Right forelimb (tissue), 1 donor: Measurements from ENCODE around the gene ARHGEF3.
A peak's percentile ranks its signal among the peaks of the same experiment; 100 is the strongest.

Experiments
- DNase-seq: peaks from one replicate; pipeline ENCODE4 v3.0.0-alpha.2; 2018

The ARHGEF3 gene, protein sequence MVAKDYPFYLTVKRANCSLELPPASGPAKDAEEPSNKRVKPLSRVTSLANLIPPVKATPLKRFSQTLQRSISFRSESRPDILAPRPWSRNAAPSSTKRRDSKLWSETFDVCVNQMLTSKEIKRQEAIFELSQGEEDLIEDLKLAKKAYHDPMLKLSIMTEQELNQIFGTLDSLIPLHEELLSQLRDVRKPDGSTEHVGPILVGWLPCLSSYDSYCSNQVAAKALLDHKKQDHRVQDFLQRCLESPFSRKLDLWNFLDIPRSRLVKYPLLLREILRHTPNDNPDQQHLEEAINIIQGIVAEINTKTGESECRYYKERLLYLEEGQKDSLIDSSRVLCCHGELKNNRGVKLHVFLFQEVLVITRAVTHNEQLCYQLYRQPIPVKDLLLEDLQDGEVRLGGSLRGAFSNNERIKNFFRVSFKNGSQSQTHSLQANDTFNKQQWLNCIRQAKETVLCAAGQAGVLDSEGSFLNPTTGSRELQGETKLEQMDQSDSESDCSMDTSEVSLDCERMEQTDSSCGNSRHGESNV

DNA sequence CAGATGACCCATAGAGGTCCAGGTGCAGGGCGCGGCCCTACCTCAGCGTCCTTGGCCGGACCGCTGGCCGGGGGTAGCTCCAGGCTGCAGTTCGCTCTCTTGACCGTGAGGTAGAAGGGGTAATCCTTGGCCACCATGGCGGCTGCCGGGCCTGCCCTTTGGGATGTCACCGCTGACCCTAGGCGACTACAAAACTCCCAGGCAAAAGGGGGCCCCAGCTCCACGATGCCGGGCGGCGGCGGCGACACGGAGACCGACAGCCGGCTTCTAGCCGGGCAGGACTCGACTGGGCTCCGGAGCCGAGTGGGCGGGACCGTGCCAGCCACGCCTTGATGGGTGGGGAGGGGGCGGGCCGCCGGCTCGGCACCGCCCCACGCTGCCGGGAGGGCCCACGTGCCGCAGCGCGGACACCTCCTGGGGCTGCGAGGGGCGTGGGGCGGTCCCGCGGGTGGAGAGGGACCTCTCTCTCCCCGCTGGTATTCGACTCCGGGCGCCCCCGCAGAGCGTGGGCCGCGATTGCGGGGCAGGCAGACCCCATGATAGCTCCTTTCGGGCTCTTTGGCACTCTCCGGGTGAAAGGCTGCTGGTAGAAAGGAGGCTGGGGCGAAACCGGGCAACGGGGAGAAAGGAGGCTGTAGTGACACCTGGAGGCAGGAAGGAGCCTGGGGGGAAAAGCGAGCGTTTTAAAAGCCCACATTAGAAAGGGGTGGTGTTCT lies at the start of gene ARHGEF3:
ARHGEF3 (minus strand) TSS at position 288 of the 716 bp plus-strand sequence; CDS start at position 137, 151 bp downstream.
- peak; percentile 87 for DNase-seq

DNA sequence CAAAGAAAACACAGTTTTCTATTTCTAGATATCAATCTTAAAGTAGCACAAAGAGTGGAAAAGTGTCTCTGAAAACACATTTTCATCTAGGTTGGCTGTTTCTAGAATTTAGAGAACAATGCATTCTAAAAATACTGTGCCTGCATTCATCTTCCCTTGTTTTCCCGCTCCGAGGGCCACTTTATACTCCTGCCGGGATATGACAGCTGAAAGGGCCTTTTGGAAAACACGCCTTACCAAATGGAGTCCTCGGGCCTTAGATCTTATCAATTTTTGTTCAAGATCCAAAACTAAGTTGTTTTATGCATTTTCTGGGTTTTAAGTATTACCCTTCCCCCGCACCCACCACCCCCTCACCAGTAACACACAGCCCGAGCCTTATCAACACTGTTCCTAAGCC lies 47.9 kb upstream of the ARHGEF3 start:
- no peak for DNase-seq

DNA sequence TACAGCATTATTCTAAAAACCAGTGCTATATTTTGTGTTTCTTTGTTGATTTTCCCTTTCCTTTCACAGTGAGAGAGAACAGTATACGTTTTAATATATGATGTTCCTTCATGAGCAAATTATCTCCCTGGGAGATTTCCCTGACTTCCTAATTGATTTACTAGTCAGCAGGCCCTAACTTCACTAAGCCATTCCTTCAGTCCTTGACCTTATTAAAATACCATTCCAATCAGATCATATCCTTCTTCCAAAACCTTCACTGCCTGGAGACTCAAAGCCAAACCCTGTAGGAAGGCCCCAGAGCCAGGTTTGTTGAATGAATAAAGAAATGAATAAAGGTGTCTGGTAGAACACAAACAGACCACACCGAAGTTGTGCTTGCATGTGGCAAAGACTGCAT lies 43.8 kb upstream of the ARHGEF3 start:
- DNase-seq: no peak

DNA sequence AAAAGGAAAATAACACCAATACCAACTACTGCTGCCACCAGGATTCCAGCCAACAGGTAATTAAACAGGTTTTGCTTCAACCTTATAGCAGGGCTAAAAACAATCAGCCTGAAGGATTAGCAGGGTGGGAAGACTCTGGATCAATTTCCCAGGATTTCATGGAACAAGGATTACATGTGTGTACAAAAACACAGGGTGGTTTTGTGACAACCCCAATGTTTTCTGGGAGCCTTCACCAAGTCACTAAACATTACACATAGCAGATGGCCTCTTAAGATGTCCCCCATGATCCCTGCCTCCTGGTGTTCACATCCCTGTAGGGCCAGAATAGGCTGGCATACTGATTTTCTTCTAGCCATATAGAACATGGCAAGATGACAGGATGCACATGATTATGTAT lies 42.8 kb upstream of the ARHGEF3 start:
- no peak for DNase-seq

DNA sequence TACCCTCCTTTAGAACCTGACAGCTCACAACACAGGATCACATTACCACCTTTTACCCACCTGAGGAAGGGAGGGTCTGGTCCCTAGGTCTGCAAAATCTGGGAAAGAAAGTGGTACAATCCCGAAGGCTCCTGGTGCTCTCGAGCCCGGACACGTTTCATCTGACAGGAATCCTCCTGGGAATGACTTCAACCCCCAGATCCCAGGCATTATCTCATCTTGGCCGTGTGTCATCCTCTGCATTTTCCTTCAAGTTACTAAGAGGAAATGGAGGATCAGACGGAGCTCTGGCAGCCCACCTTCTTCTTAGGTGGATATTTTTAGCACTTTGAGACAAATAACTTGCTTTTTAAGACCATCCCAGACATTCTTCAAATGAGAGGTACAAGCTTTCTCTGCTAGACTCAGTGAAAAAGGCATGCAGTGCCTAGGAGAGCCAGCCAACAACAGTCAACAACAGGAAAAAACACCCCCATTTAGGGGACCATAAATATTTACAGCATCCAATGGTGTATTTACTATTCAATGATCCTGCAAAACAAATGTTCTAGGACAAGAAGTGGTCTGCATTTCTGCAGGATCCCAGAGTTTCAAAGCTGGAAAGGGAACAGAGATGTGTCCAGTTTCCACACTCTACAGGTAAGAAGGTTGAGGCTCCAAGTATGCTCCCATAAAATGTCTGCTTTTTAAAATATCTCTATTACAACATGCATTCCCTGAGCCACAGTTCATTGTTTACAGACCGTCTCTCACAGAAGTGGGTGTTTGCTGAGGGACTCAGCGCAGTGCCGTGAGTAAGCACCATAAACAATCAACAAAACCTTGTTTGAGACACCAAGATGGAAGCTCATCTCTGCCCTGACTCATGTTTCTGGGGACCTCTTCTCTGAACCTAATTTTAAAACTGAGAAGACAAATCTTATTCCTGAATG lies 38.3 kb upstream of the ARHGEF3 start:
- DNase-seq: no peak

DNA sequence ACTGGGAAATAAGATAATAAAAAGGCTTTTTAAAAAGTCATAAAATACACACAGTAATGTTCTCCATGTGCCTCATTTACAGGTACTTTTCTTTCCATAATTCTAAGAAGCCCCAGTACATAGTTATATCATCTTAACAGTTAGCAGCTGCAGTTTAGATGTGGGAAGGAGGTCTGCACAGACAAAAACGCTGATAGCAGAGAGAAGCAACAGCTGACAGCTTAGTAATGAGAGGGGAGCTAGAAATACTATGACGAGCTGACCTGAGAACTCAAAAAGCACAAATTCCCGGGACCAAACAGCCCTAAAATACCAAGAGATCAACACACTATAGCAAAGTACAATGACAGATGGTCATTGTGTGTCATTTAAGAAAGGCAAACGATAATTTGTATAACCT lies 36.7 kb upstream of the ARHGEF3 start:
- DNase-seq: no peak

DNA sequence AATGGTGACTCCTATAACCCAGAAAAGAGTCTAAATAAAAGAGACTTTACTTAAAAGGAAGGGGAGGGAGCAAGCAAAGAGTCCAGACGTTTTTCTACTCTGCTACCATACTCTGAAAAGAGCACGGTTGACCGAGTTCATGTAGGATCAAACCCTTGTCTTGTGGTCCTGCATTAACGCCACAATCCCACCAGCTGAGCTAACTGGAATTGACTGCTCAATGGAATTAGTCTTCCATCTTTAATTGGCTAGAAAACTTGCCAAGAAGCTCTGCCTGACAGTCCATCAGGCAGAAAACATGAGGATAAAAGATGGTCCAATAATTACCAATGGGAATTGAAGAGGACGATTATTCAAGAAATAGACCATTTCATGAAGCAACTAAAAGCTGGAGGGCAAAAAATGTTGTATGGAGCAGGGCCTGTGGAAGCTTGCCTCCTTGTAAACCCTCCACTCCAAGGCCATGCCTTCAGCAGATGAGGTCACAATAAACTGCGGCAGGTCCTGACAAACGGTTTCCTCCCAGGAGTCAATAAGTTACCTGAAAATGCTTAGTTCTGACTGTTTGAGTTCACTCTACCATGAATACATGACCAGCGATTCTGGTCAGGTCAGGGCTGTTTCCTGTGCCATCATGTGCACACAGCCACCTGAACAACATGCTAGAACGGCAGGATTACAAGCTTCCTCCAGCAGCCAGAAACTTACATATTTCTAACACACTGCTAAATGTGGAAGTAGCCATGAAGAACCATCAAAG lies 35.6 kb upstream of the ARHGEF3 start:
- no peak for DNase-seq

DNA sequence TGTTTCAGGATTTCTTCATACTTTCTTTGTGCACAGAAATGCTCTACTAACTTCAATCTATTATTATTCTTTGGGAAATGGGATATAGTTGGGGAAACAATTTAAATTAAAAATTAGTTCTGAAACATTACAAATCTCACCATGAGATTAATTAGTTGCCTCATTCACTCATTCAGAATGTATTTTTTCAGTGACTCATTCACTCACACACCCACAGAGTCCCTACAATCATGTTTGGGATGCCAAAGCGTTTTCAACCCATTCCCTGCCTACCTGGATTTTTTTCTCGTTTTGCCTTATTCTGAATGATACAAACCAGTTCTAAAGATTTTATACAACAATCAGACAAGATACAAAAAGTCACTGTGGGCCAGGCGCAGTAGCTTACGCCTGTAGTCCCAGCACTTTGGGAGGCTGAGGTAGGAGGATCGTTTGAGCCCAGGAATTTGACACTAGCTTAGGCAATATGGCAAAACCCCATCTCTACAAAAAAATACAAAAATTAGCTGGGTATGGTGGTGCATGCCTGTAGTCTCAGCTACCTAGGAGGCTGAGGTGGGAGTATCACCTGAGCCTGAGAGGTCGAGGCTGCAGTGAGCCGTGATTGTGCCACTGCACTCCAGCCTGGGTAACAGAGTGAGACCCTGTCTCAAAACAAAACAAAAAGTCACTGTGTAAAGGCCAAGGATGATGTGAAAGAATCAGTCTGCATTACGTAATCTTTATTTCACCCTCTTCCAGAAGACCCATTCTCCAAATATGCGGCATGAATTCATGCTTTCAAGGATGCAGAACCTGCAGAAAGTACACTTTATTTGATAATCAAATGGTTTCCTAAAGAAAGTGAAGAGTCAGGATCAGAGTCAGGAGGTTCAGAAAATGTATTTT lies 34.8 kb upstream of the ARHGEF3 start:
- DNase-seq: no peak

DNA sequence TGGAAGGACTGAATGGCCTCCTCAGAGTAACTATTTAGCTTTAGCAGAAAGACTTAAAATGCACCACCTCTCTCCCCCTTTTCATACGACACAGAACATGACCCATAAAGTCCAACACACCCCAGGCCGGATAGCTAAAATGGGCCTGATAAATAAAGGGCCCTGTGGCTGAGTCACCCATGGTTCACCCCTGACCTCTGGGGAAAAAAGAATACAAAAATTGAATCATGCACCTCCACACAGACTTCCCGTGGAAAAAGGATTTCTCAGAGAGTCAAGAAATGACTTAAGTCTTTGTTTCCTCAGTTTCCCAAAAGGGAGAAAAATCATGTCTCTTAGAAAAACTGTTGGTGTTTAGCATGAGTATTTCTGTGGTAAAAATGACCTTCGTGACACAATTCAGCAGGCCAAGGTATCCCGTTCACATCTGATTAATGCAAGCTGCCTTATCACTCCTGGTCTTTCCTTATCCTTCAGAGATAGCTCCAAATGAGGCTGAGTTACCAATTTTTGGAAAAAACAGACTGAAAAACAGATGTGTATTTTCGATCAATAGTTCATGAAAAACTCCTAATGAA lies 34.0 kb upstream of the ARHGEF3 start:
- DNase-seq: no peak

DNA sequence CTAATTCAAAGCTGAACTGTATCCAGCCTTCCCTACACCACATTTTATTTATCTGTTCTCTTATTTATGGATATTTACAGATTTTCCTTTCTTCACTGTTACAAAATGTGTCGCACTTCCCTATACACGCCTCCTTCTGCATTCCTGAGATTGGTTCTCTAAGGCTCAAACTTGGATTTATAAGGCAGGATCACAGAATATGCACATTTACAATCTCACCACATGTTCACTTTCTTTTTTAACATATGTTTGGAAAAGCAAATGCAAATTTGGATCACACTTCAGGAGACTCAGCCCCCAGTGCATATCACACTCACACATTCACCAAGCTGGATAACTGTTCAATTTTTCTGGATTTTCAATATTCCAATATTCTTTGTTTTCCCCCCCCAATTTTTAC lies 31.8 kb upstream of the ARHGEF3 start:
- DNase-seq: no peak

DNA sequence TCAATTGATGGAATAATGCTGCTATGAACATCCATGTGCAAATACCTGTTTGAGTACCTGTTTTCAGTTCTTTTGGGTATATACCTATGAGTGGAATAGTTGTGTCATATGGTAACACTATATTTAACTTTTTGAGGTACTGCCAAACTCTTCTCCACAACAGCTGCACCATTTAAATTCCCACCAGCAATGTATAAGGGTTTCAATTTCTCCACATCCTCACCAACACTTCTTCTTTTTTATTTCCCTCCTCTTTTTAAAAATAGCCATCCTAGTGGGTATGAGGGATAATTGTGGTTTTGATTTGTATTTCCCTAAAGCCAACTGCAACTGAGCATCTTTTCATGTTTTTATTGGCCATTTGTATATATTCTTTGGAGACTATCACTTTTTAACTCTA lies 31.3 kb upstream of the ARHGEF3 start:
- DNase-seq: no peak

DNA sequence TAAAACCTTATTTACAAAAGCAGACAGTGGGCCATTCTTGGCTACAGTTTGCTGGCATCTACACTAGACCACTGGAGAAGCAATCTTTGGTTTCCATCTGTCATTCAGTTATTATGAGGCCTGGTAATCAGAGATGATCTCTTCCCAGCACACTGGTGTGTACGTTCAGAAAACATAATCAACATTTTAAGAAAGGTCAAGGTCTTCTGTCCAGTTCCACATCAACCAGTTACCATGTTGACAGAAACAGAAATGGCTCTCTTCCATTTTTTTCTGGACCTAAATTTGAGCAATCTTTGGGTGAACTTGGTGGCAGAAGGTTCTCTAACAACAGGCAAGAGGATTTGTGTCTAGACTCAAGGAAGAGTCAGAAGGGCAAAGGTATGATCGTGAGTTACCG lies 29.8 kb upstream of the ARHGEF3 start:
- DNase-seq: no peak

DNA sequence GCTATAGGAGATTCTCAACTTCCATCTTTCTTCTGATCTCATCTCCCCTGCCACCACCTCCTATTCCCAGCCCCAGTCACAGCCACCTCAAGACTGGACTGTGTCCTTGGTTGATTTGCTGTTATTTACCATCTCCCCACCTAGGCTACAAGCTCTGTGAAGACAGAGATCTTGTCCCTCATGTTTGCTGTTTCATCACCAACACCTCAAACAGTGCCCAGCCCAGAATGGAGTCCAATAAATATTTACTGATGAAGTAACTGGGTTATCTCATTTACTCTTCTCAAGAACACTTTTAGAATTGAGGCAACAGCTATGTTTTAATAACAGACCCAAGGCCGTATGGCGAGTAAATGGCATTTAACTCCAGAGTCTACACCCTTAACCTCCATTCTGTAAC lies 29.1 kb upstream of the ARHGEF3 start:
- no peak for DNase-seq

DNA sequence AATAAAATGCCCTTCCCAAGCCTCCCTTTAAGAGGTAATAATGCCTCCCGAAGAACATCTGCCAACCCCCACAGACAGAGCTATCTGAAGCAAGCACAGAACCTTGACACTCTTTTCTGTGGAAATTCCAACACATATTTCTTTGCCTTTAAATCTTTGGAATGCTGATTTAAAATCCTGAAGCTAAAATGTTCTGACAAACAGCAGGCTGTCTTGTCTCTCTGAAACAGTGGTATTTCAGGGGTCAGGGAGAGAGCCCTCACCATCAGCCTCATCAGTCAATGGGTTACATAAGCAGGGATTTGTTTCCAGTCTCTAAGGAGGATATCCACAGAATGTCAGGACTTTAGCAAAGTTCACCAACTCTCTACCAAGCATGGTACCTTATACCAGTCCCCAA lies 27.8 kb upstream of the ARHGEF3 start:
- no peak for DNase-seq

DNA sequence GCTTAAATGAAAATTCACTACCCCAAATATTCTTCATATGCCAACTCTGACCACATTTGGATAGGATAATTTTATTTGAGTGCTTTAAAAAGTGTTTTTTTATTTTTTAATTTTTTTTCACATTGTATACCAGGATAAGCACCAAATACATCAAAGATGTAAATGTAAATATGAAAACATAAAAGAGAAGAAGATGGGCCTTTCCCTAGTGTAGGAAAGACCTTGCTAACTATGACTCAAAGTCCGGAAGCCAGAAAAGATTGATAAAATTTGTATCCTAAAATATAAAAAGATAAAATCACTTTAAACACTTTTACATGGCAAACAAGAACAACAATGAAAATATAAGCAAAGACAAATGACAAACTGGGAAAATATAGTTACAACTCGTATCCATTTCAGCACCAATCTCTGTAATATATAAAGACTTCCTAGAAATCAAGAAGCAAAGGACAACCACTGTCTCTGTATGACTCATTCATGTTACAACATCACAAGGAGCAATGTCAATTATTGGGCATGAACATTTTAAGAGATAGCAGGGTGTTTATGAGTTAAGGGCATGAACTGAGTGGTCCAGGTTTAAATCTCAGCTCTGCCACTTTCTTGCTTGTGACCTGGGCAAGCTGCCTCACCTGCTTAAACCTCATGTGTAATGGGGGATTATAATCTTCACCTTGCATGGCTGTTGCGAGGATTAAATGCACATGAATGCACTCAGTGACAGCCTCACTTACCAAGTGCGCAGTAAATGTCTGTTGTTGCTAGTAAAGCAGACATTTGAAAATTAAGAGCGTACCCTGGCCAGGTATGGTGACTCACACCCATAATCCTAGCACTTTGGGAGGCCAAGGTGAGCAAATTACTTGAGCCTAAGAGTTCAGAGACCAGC lies 25.3 kb upstream of the ARHGEF3 start:
- DNase-seq: no peak

DNA sequence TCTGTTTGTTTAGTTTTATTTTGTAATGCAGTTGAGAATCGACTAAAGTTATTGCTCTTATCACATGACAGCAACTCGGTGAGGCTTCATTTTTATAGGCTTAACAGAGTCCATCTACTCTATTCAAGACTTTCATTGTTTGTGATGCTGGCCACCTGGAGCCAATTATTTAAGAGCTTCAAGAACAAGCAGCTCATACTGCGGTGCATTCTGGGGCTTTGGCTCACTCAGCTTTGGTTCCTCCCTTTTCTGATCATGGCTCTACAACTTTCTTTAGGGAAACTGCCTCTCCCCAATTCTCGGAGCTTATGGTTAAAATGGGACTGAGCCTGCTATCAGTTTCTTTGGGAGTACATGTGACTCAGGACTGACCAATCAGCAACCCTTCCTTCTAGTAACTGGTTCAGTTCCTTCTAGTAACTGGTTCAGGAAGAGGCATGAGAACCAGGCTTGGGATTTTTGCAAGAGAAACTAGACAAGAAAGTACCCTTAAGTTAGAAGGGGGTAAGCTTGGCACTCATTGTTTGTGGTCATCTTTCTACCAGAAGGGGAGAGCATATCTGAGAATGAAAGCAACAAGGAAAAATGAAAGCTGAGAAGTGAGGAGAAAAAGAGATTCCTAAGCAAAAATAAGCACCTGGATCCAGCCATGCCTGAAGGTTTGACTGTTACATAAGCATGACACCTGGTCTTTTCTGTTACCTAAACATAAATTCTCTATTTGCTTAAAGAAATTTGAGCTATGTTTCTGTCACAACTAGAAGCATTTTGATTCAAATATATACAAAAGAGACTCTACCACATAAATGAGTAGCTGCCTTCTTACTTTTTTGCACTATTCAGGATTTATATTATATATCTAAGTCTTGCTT lies 24.1 kb upstream of the ARHGEF3 start:
- no peak for DNase-seq

DNA sequence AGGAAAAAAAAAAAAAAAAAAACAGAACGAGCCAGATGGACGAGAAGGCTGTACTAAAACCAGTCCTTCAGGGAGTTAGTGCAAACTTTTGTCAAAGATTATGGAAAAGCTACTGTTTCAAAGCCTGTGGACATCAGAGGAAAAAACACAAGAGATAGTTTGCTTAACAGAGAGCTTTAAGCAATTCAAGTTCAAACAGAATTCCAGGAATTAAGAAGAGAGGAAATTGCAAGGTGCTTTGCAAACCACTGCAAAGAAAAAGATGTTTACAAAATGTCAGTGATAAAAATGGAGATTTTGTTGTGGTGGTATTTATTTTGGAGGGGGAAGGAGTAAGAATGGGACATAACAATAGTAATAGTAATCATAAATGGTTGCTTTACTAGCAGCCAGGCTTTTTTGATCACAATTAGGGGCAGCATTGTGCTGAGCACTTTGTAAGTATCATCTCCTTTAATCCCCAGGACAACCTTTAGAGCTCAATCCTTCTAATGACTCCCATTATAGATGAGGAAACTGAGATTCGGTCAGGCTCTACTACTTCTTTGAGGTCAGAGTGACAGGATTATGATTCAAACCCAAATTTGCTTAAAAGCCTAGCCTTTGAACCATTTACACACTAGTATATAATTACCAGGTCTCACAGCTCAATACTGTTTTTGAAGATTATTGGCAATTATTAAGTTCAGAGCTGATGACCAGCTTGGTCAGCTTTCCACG lies 22.4 kb upstream of the ARHGEF3 start:
- DNase-seq: no peak

DNA sequence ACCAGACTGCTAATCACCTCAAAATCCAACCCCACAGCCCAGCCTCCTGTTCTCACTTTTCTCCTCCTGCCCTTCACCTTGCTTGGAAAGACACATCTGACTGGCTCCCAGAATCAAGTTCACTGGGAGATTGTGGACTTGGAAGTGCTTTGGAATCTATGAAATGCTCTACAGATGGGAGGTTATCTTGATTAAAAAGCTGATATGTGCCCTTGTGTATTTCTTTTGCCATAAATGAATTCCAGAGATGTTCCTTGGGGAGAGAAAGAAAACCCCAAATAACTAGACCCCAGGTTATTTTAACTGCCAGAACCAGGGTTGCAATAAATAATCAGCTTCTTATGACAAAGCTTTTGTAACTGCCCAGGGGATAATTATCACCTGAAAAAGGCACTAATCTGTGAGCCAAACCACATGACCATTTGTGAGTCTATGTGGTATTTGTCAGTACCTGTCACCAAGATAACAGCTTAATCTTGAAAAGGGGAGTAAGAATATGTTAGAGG lies 21.7 kb upstream of the ARHGEF3 start:
- no peak for DNase-seq
